H9 (cell line): ENCODE results near the gene TLR5. TPM values are rescaled to one million over a fixed set of nuclear protein-coding genes. Genes with fewer than 3 reads are reported as not detected.

Source experiments
- DNase-seq: peaks from one replicate; pipeline ENCODE4 v3.0.0-alpha.2; 2017
- H2AFZ ChIP-seq: one replicate; pipeline ENCODE4 v1.6.1; 2013; ENCODE audit warnings: mild to moderate bottlenecking, low read length, control low read depth, moderate library complexity
- H2AK5ac ChIP-seq: 2 replicates; pipeline ENCODE4 v1.6.1; 2013; ENCODE audit warnings: low read length, control low read depth, mixed read lengths; ENCODE audit not compliant: insufficient read length
- H2BK120ac ChIP-seq: one replicate; pipeline ENCODE4 v1.6.1; 2013; ENCODE audit warnings: low read depth, mild to moderate bottlenecking, low read length, control low read depth, inconsistent platforms; ENCODE audit not compliant: poor library complexity, severe bottlenecking
- H2BK12ac ChIP-seq: 2 replicates; pipeline ENCODE4 v1.6.1; 2013; ENCODE audit warnings: low read length, control low read depth, mixed read lengths, low read depth; ENCODE audit not compliant: insufficient read length
- H2BK15ac ChIP-seq: 2 replicates; pipeline ENCODE4 v1.6.1; 2013; ENCODE audit warnings: low read depth, low read length, control low read depth
- H2BK20ac ChIP-seq: one replicate; pipeline ENCODE4 v1.6.1; 2013; ENCODE audit warnings: low read depth, mild to moderate bottlenecking, low read length, control low read depth, inconsistent platforms; ENCODE audit not compliant: poor library complexity, severe bottlenecking
- H2BK5ac ChIP-seq: 2 replicates; pipeline ENCODE4 v1.6.1; 2013; ENCODE audit warnings: low read length, control low read depth, mixed read lengths; ENCODE audit not compliant: insufficient read length
- H3K14ac ChIP-seq: 2 replicates; pipeline ENCODE4 v1.6.1; 2013; ENCODE audit warnings: low read length, control low read depth; ENCODE audit not compliant: insufficient read depth
- H3K18ac ChIP-seq: 2 replicates; pipeline ENCODE4 v1.6.1; 2013; ENCODE audit warnings: low read depth, mild to moderate bottlenecking, mixed read lengths, low read length, control low read depth; ENCODE audit not compliant: insufficient read length
- H3K23ac ChIP-seq: 2 replicates; pipeline ENCODE4 v1.6.1; 2013; ENCODE audit warnings: low read length, control low read depth, mixed read lengths, low read depth; ENCODE audit not compliant: insufficient read length
- H3K23me2 ChIP-seq: 2 replicates; pipeline ENCODE4 v1.6.1; 2013; ENCODE audit warnings: low read depth, mild to moderate bottlenecking, mixed read lengths, low read length, control low read depth; ENCODE audit not compliant: insufficient read length, poor library complexity, severe bottlenecking
- H3K27ac ChIP-seq: 2 replicates; pipeline ENCODE4 v1.5.1; 2013; ENCODE audit warnings: low read length, control low read depth, mixed read lengths, low read depth; ENCODE audit not compliant: insufficient read length
- H3K27me3 ChIP-seq: 2 replicates; pipeline ENCODE4 v1.6.1; 2013; ENCODE audit warnings: low read length, control low read depth, inconsistent platforms; ENCODE audit not compliant: insufficient read depth
- H3K4ac ChIP-seq: 2 replicates; pipeline ENCODE4 v1.6.1; 2013; ENCODE audit warnings: low read depth, mild to moderate bottlenecking, control low read depth, inconsistent platforms, low read length, moderate library complexity
- H3K4me1 ChIP-seq: 2 replicates; pipeline ENCODE4 v1.6.1; 2013; ENCODE audit warnings: low read length, control low read depth, inconsistent platforms; ENCODE audit not compliant: insufficient read depth
- H3K4me2 ChIP-seq: 2 replicates; pipeline ENCODE4 v1.6.1; 2013; ENCODE audit warnings: low read length, control low read depth, mixed read lengths; ENCODE audit not compliant: insufficient read length, insufficient read depth
- H3K56ac ChIP-seq: 2 replicates; pipeline ENCODE4 v1.6.1; 2013; ENCODE audit warnings: low read depth, mild to moderate bottlenecking, mixed read lengths, low read length, control low read depth; ENCODE audit not compliant: insufficient read length
- H3K79me1 ChIP-seq: 2 replicates; pipeline ENCODE4 v1.6.1; 2013; ENCODE audit warnings: low read depth, mild to moderate bottlenecking, moderate library complexity, low read length, control low read depth, inconsistent platforms; ENCODE audit not compliant: insufficient read depth, poor library complexity, severe bottlenecking
- H3K79me2 ChIP-seq: 2 replicates; pipeline ENCODE4 v1.6.1; 2013; ENCODE audit warnings: low read length, control low read depth, inconsistent platforms; ENCODE audit not compliant: insufficient read depth
- H3K9ac ChIP-seq: 2 replicates; pipeline ENCODE4 v1.6.1; 2013; ENCODE audit warnings: low read length, control low read depth, mixed read lengths; ENCODE audit not compliant: insufficient read length; ENCODE audit errors: extremely low read depth
- H3K9me3 ChIP-seq: one replicate; pipeline ENCODE4 v1.6.1; 2013; ENCODE audit warnings: low read depth, low read length, inconsistent platforms; ENCODE audit not compliant: control insufficient read depth
- H3T11ph ChIP-seq: one replicate; pipeline ENCODE4 v1.6.1; 2013; ENCODE audit warnings: mild to moderate bottlenecking, low read length, control low read depth, inconsistent platforms
- H4K20me1 ChIP-seq: one replicate; pipeline ENCODE4 v1.6.1; 2013; ENCODE audit not compliant: control insufficient read depth, insufficient read length, insufficient read depth
- H4K5ac ChIP-seq: 2 replicates; pipeline ENCODE4 v1.6.1; 2013; ENCODE audit warnings: low read depth, mild to moderate bottlenecking, mixed read lengths, low read length, control low read depth; ENCODE audit not compliant: insufficient read length
- H4K8ac ChIP-seq: replicated peaks from 2 replicates; pipeline ENCODE4 v1.6.1; 2013; ENCODE audit warnings: low read length, control low read depth, mixed read lengths, low read depth; ENCODE audit not compliant: insufficient read length
- H4K91ac ChIP-seq: 2 replicates; pipeline ENCODE4 v1.6.1; 2013; ENCODE audit warnings: low read depth, mild to moderate bottlenecking, moderate library complexity, mixed read lengths, low read length, control low read depth; ENCODE audit not compliant: insufficient read length
- H3K27ac Mint-ChIP-seq, 3 experiments: 2 replicates in 2 of 3; 3 replicates in 1 of 3; pipeline ENCODE4 v1.8.0; 2020 to 2021; ENCODE audit warnings: mixed read lengths in 3 of 3, mild to moderate bottlenecking in 1 of 3, moderate library complexity in 1 of 3
- H3K27me3 Mint-ChIP-seq: 2 replicates; pipeline ENCODE4 v1.8.0; 2021; ENCODE audit warnings: low read depth, mild to moderate bottlenecking, moderate library complexity, mixed read lengths
- H3K36me3 Mint-ChIP-seq, 3 experiments: 2 replicates in 2 of 3; 3 replicates in 1 of 3; pipeline ENCODE4 v1.8.0; 2020 to 2021; ENCODE audit warnings: low read depth in 3 of 3, mixed read lengths in 3 of 3; ENCODE audit not compliant: insufficient read depth in 1 of 3
- H3K4me1 Mint-ChIP-seq, 2 experiments: 2 replicates each; pipeline ENCODE4 v1.8.0; 2020; ENCODE audit warnings: mixed read lengths in 2 of 2
- H3K4me3 Mint-ChIP-seq, 2 experiments: 2 replicates in 1 of 2; 3 replicates in 1 of 2; pipeline ENCODE4 v1.8.0; 2020 to 2021; ENCODE audit warnings: mild to moderate bottlenecking in 2 of 2, mixed read lengths in 2 of 2, moderate library complexity in 1 of 2
- H3K9me3 Mint-ChIP-seq, 2 experiments: 2 replicates in 1 of 2; 3 replicates in 1 of 2; pipeline ENCODE4 v1.8.0; 2020; ENCODE audit warnings: mild to moderate bottlenecking in 2 of 2, mixed read lengths in 2 of 2, moderate library complexity in 1 of 2
- WGBS: extraction: QIAGEN DNeasy Blood & Tissue Kit; methylation state at CpG from one replicate; pipeline ENCODE4 v1.1.7; 2013; ENCODE audit warnings: missing lambda C conversion rate, low lambda C conversion rate, mixed read lengths; ENCODE audit not compliant: insufficient read length; ENCODE audit errors: extremely low coverage; 5-methylcytosine and 5-hydroxymethylcytosine counted together
- total RNA-seq: library from RNA; stranded (reverse); gene quantifications from 2 replicates; pipeline ENCODE4 v1.2.1, GENCODE V29; 2021
- TF ChIP-seq, protein P1 (sequence below): fragments of 200-600 bp; sonication (generic); conservative IDR thresholded peaks from 3 replicates; pipeline ENCODE4 v1.8.0; 2021; ENCODE audit warnings: antibody characterized with exemption, mild to moderate bottlenecking

TLR5 gene
- total RNA-seq, 1 experiment from 2014 or later, result not detected

DNA sequence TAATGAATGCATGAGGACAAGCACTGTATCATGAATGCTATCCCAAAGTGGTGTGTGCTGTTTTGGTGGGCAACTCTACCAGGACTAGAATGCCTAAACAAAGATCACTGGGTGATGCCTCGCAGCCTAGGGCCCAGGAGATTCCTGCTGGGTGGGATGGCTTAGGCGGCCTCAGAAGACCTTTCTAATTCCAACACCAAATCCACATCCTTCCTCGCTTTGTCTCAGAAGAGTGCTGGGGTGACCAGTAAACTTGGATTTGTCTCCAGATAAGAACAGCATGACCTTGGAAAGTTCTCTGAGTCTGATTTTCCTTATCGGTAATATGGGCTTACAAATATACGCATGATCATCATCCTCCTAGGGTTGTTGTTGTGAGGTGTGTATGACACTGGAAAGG lies 76.6 kb downstream of the TLR5 start:
- no peak overlapping the region for H3K4me2 ChIP-seq
- H3K4me3 Mint-ChIP-seq, result no peak overlapping the region
- H3K14ac ChIP-seq, result no peak overlapping the region
- peaks cover 0 to 5% of the 10 kb centered on the region in 2 experiments; a peak in 2 of 4 replicates for H3K4me1 Mint-ChIP-seq
- H3K27me3 Mint-ChIP-seq, result no peaks in the 10 kb centered on the region
- H3K27ac Mint-ChIP-seq, result peak overlapping the region in 1 of 3 experiments; percentile 39; a peak in 1 of 7 replicates
- no CpG with 5 or more reads among the region's 5 CpGs for WGBS
- no peaks in the 10 kb centered on the region for H3K27me3 ChIP-seq
- DNase-seq, result no peak
- H2BK120ac ChIP-seq, result no peak overlapping the region
- H3K79me1 ChIP-seq, result no peaks in the 10 kb centered on the region
- H3T11ph ChIP-seq, result no peak overlapping the region
- no peak overlapping the region for H3K23ac ChIP-seq
- no peaks in the 10 kb centered on the region for H3K9me3 Mint-ChIP-seq
- no peak overlapping the region for H3K56ac ChIP-seq
- no peak overlapping the region for H3K9ac ChIP-seq
- H3K27ac ChIP-seq, result no peak overlapping the region
- TF ChIP-seq, protein P1, sequence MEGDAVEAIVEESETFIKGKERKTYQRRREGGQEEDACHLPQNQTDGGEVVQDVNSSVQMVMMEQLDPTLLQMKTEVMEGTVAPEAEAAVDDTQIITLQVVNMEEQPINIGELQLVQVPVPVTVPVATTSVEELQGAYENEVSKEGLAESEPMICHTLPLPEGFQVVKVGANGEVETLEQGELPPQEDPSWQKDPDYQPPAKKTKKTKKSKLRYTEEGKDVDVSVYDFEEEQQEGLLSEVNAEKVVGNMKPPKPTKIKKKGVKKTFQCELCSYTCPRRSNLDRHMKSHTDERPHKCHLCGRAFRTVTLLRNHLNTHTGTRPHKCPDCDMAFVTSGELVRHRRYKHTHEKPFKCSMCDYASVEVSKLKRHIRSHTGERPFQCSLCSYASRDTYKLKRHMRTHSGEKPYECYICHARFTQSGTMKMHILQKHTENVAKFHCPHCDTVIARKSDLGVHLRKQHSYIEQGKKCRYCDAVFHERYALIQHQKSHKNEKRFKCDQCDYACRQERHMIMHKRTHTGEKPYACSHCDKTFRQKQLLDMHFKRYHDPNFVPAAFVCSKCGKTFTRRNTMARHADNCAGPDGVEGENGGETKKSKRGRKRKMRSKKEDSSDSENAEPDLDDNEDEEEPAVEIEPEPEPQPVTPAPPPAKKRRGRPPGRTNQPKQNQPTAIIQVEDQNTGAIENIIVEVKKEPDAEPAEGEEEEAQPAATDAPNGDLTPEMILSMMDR, result no peak
- no peak overlapping the region for H2BK5ac ChIP-seq
- H3K23me2 ChIP-seq, result no peaks in the 10 kb centered on the region
- no peak overlapping the region for H2AFZ ChIP-seq
- H3K4ac ChIP-seq, result no peak overlapping the region
- H3K79me2 ChIP-seq, result no peaks in the 10 kb centered on the region
- peaks cover 3 to 27% (median 6%) of the 10 kb centered on the region in 3 experiments; a peak in 5 of 7 replicates for H3K36me3 Mint-ChIP-seq
- 0 out of 2 replicates have a peak, but pooled peaks cover 2% of the 10 kb centered on the region for H3K4me1 ChIP-seq
- no peak overlapping the region for H3K18ac ChIP-seq
- no peak overlapping the region for H2BK15ac ChIP-seq
- no peak overlapping the region for H4K8ac ChIP-seq
- H2BK20ac ChIP-seq, result no peak overlapping the region
- H4K91ac ChIP-seq, result no peak overlapping the region
- H2BK12ac ChIP-seq, result no peak overlapping the region
- no peak overlapping the region for H4K5ac ChIP-seq
- no peak overlapping the region for H2AK5ac ChIP-seq
- no peaks in the 10 kb centered on the region for H3K9me3 ChIP-seq
- no peaks in the 10 kb centered on the region for H4K20me1 ChIP-seq
